Measurements from ENCODE around the gene CARHSP1. TPM values are rescaled to one million over a fixed set of nuclear protein-coding genes. Genes with fewer than 3 reads are reported as not detected.

CARHSP1 gene
- polyA plus RNA-seq, 1 of the 3 experiments (the other 2 are of a cell fraction), result 93.6 TPM

- no peak for TF ChIP-seq EZH2phosphoT487 (IDR thresholded peaks at IDR 0.05; ENCODE audit: borderline replicate concordance, low read depth)
- no peak for TF ChIP-seq ELF1 (IDR thresholded peaks at IDR 0.05)
- TF ChIP-seq, protein P1, sequence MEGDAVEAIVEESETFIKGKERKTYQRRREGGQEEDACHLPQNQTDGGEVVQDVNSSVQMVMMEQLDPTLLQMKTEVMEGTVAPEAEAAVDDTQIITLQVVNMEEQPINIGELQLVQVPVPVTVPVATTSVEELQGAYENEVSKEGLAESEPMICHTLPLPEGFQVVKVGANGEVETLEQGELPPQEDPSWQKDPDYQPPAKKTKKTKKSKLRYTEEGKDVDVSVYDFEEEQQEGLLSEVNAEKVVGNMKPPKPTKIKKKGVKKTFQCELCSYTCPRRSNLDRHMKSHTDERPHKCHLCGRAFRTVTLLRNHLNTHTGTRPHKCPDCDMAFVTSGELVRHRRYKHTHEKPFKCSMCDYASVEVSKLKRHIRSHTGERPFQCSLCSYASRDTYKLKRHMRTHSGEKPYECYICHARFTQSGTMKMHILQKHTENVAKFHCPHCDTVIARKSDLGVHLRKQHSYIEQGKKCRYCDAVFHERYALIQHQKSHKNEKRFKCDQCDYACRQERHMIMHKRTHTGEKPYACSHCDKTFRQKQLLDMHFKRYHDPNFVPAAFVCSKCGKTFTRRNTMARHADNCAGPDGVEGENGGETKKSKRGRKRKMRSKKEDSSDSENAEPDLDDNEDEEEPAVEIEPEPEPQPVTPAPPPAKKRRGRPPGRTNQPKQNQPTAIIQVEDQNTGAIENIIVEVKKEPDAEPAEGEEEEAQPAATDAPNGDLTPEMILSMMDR (IDR thresholded peaks at IDR 0.05), result no peak
- TF ChIP-seq RFX5 (IDR thresholded peaks at IDR 0.05; ENCODE audit: low read length), result no peak
- no peak for TF ChIP-seq RAD21 (IDR thresholded peaks at IDR 0.05; ENCODE audit: low read length)
These were observed 30.0 kb upstream of the CARHSP1 start (continued) for GRCh38 chr16:8898660-8899318.

- Histone ChIP-seq H3K9me2 (no peaks in the 10 kb centered on the region), H3F3A (replicated peaks; ENCODE audit: insufficient read depth) (peaks cover 5% of the 10 kb centered on the region), H3K9me3 (no peaks in the 10 kb centered on the region), H3K4me2 (no peak overlapping the region), H3K4me3 (ENCODE audit: low read depth in 2 of 2, low read length in 1 of 2) (no peak overlapping the region), H3K27me3 (ENCODE audit: insufficient read depth) (no peaks in the 10 kb centered on the region), H3K79me2 (ENCODE audit: insufficient read depth) (no peaks in the 10 kb centered on the region), H3K36me3 (replicated peaks in 1 of 2; ENCODE audit: control insufficient read depth in 1 of 2, insufficient read depth in 2 of 2, low read length in 1 of 2) (peaks cover 52 to 91% of the 10 kb centered on the region in 2 experiments), H2AFZ (ENCODE audit: low read depth) (no peak overlapping the region), H3K9ac (no peak overlapping the region), H4K20me1 (ENCODE audit: insufficient read depth) (no peaks in the 10 kb centered on the region), H3K4me1 (ENCODE audit: control insufficient read depth in 1 of 2, insufficient read depth in 2 of 2, low read depth in 1 of 2, low read length in 1 of 2) (peaks cover 0 to 10% of the 10 kb centered on the region in 2 experiments; a peak in 1 of 4 replicates), H3K27ac (ENCODE audit: low read depth in 2 of 2, low read length in 1 of 2) (no peak overlapping the region)
- no peak for DNase-seq
- no peak for TF ChIP-seq EZH2phosphoT487 (IDR thresholded peaks at IDR 0.05; ENCODE audit: borderline replicate concordance, low read depth)
- TF ChIP-seq USF2 (IDR thresholded peaks at IDR 0.05; ENCODE audit: borderline replicate concordance, low read depth, low read length), result no peak
- TF ChIP-seq TEAD4 (IDR thresholded peaks at IDR 0.05; ENCODE audit: borderline replicate concordance, insufficient read depth), result no peak
- TF ChIP-seq EP300 (IDR thresholded peaks at IDR 0.05; ENCODE audit: borderline replicate concordance in 1 of 2, low read depth in 1 of 2, low read length in 1 of 2), result no peak
- TF ChIP-seq YY1 (IDR thresholded peaks at IDR 0.05; ENCODE audit: low read depth), result no peak
- no peak for TF ChIP-seq JUND (IDR thresholded peaks at IDR 0.05)
- TF ChIP-seq IRF3 (IDR thresholded peaks at IDR 0.05; ENCODE audit: low read depth, low read length), result no peak
- TF ChIP-seq NRF1 (IDR thresholded peaks at IDR 0.05; ENCODE audit: low read depth, low read length), result no peak
- no peak for TF ChIP-seq SIN3A (IDR thresholded peaks at IDR 0.05; ENCODE audit: borderline replicate concordance, low read depth, low read length)
- CTCF ChIA-PET, result interaction anchor here (0.8 to 3.1 kb wide), 8 partner anchors 11 to 327 kb away, joined by 3 to 14 read pairs (median 4); no protein-coding TSS in a partner anchor
- POLR2A ChIA-PET, result no interaction called here
- WGBS (ENCODE audit: low lambda C conversion rate), result 94% methylated on average over 16 of the region's 21 CpGs
These were observed 26.0 kb upstream of the CARHSP1 start for GRCh38 chr16:8894736-8895334.

All from SK-N-SH (cell line).